GM10266 (cell line): ENCODE data around the gene TXNRD2.

ENCODE experiments used
- DNase-seq: peaks from one replicate; pipeline ENCODE4 v3.0.0; 2012; ENCODE audit errors: extremely low spot score
- TF ChIP-seq, protein P1 (sequence below): IDR thresholded peaks from 2 replicates; pipeline ENCODE4 v1.5.1; 2012; ENCODE audit warnings: mild to moderate bottlenecking, low read depth; ENCODE audit not compliant: control insufficient read depth, insufficient read depth; ENCODE audit errors: missing control alignments

Gene TXNRD2

DNA sequence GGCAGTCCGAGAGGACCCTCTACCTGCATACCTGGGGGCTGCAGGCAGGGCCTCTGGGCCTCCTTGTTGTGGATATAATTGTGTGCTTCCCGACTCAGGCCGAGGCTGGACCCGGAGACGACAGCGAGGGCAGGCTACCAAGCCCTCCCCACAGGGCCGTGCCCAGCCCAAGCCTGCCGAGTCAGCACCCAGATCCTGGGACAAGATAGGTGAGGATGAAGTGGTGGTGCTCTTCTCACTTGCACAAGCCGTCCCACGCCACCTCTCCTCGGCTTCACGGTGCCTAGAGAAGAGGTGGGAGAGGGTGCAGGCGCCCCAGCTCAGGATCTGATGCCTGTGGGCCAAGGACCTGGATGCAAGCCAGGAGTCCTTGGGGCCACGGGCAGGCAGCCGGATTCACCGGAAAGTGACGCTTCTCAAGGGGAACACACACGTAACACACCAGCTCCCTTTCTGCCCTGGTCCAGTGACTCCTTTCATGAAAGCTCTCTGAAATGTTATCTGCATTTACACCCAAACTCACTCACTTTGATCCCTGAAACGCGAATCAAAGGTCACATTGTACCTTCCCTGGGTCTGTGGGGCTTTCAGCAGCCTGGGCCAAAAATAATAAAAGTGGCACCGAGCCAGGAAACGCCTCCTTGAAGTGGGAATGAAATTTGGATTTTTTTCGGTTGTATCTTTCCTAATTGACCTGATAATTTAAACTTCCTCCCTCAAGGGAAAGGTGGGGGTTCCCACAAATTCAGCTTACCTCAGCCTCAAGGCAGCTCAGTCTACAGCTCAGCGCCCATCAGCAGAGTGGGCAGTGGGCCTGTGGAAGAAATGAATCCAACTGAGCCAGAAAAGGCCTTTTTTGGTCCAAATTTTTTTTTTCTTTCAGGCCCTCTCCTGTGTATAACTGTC is 85.9 kb downstream of the TXNRD2 start:
- TF ChIP-seq, protein P1, sequence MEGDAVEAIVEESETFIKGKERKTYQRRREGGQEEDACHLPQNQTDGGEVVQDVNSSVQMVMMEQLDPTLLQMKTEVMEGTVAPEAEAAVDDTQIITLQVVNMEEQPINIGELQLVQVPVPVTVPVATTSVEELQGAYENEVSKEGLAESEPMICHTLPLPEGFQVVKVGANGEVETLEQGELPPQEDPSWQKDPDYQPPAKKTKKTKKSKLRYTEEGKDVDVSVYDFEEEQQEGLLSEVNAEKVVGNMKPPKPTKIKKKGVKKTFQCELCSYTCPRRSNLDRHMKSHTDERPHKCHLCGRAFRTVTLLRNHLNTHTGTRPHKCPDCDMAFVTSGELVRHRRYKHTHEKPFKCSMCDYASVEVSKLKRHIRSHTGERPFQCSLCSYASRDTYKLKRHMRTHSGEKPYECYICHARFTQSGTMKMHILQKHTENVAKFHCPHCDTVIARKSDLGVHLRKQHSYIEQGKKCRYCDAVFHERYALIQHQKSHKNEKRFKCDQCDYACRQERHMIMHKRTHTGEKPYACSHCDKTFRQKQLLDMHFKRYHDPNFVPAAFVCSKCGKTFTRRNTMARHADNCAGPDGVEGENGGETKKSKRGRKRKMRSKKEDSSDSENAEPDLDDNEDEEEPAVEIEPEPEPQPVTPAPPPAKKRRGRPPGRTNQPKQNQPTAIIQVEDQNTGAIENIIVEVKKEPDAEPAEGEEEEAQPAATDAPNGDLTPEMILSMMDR, result no peak
- peak; percentile 79 for DNase-seq

DNA sequence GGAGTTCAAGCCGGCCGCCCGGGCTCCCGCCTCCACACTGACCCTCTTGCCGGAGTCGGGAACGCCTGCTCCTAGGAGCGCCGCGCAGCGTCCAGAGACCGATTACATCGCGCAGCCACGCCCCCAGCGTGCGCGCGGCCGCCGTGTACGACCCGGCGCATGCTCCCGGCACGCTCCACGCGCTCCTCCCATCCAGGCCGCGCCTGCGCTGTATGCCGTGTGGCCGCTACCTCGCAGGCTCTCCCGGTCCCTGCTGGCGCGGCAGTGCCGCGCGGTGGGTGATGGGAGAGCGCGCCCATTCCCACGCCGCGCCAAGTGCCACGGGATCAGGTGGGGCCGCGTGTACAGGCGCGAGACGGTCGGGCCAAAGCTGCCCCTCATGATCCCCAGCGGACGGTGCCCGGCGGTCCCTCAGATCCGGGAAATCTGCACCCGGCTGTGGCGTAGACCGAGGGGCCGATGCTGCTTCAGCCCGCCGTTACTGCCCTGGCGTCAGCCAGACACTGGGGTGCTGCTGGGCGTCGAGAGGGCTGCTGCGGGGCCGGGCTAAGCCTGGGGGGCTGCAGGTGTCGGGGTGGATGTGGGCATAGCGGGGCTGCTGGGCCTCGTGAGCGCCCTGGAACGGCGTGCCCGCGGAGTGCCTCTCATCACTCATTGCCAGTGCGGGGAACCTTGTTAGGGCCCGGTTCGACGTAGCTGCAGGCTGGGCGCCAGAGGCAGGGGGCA is 86.7 kb downstream of the TXNRD2 start, which contains the start of the genes GNB1L and RTL10:
Gene GNB1L (minus strand): TSS at position 97 of the 726 bp plus-strand sequence. CDS start 33,519 bp downstream, outside the sequence.
Gene RTL10 (minus strand): TSS at position 97 of the 726 bp plus-strand sequence. CDS start 2,613 bp downstream, outside the sequence.
- TF ChIP-seq, protein P1, result peak; percentile 37

DNA sequence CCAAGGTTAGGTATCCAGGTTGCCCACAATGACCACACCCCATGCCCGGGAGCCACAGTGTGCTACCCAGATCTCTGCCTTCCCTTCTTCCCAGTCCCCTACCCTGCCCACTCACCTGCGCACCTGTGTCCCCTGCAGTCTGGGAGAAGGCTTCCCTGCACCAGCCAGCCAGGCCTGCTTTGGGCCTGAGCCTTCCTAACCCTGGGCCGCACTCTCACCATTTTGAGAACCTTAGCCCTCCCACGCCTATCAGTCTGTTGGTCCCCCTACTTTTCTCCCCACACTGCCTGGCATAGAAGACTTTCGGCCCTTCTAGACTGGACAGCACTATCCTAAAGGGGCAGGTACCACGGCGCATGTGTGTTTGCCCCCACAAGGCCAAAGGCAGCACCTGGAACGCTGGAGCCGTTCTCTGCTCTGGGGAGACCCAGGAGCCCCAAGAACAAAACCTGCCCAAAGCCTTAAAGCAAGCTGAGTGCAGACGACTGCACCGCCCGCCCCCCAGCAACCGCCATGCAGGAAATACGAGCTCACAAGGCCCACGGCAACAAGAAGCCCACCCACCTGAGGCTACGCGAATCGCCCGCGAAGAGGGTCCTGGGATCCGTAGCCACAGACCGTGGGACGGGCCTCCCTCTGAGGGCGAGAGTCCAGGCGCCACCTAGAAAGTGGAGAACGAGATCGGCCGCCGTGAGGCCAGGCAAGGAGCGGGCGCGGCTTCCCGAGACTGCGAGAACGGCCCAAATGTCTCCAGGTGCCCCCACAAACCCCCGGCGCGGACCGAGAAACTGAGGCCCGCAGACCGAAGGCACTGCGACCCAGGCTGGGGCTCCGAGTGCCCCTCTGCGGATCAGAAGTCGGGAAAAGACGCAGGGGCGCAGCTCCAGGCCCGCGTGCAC is 87.5 kb downstream of the TXNRD2 start:
- DNase-seq, result peak; percentile 40

More for the DNA sequence above, 86.7 kb downstream of the TXNRD2 start, which contains the start of the genes GNB1L and RTL10:
- peak; percentile 97 for DNase-seq

DNA sequence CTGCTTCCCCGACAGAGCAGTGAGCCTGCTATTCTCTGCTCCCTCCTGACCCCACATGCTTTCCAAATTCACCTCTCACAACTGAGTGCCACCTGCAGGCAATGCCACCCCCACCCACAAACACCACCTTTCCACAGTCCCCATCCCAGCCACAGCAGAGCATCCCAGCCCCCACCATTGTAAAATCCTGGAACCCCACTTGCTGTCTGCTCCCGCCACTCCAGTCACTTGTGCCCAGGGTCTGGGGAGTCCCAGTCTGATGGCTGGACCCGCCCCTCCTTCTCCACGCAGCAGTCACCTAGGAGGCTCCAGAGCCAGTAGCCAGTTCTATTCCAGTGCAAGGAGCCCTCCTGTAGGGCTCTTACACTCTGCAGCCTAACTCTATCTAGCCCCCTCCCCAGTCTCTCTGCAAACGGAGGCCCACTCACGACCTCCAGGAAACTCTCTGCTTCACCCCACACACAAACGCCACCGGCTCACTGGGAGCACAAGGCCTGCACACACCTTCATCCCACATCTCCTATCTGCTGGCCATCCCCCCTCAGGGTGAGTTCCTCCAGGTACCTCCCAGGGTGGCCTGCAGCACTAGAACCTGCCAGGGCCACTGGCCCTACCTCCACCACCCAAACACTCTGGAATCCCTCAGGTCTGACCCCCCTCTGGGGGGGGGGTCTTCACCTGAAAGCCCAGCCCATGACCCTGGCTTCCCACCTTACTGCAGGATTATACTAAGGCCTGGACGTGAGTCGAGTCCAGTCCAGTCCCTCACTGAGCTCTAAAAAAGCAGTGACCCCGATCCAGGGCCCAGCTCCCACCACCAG is 88.3 kb downstream of the TXNRD2 start:
- DNase-seq, result no peak
- TF ChIP-seq, protein P1, result no peak

More for the DNA sequence above, 87.5 kb downstream of the TXNRD2 start:
- TF ChIP-seq, protein P1, result no peak

DNA sequence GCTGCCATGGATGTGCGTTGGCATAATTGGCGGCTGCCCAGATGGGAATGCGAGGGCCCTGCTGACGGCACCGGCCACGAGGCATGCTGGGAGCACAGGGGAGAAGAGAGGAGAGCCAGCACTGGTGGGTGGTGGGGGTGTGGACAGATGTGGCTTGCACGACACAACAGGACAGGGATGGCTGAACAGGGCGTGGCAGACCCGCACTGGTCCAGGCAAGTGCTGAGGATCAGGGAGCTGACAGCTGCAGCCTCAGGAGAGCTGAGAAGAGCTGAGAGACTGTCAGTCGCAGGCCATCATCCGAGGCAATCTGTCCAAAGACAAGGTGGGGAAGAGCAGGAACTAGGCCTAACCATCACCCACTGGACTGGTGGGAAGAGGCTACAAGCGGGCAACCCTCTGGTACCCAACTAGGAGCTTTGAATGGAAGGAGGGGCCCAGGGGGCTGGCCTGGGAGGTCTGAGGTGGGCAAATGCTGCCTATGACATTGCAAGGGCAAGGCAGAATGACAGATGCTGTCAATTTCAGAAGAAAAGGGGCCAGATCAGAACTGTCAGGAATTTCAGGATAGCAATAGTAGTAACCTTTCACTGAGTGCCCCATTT is 89.3 kb downstream of the TXNRD2 start:
- TF ChIP-seq, protein P1, result no peak
- DNase-seq, result no peak
